Stimulated activated CD4-positive, alpha-beta T cell treated with anti-CD3 and anti-CD28 coated beads, Interleukin-4, amount 100 ng/mL, for 1 hour (primary cell): Measurements from ENCODE around the gene TSHZ2.
"Not testable (repeated sequence)": the region's sequence is repeated elsewhere in the genome, so short reads cannot be mapped to it uniquely, and the experiment has no call there.

Experiments used
- DNase-seq: peaks from one replicate; pipeline ENCODE4 v3.0.0-alpha.2; 2020

Gene TSHZ2

DNA sequence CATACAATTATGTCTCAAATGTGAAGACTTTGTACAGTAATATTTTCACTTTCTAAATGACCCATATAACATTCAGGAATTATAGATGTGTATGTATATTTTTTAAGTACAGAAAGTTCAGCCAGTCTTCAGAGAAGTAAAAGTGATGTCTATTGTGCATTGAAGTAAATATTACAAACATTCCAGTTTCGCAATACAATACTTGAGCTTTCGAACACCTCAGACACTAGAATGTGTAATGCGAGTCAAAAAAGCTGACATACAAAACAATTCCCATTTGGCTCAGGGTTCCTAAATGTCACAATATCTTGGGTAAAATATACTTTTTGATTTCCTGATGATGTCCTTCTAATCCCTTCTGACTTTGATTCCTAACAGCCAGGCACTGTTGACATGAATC lies 520.1 kb downstream of the TSHZ2 start:
- DNase-seq = no peak

DNA sequence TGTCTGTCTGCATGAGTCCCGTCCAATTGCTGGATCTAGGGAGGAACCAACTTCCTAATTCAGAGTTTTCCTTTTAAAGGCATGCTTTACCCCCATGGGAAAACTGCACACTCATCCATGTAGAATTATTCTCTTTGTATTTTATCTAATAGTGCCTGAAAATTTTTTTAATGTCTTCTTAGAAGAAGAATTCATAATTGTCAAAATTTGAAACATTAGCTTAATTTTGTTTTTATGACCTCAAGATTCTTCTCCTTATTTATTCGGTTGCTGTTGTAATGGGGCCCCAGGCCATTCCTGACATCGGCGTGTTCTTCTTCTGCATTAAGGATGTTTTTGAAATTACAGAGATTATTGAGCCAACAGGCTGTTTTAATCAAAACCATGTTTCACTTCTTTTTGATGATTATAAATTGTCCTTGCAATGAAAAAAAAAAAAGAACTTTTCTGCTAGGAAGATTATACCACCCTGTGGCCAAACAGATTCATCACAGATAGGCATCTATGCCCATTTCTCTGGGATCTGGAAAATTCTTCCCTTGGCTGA lies 521.2 kb downstream of the TSHZ2 start:
- no peak for DNase-seq

DNA sequence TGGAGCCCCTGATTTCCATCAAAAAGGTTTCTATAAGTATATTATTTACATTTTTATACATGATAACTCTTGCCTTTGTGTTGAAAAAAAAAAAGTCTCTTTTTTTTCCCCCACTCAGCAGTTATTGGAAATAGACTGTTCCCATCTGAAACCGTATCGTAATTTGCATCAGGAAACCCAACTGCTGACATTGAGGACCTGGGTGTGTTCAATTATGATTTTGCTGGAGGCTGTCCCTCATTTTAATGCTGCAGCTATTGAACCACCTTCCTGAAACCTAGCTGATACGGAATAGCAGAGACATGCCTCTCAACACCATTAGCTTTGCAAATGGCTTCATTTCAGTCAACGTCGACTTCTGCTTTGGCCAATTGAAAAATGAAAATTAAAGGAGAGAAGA lies 522.6 kb downstream of the TSHZ2 start:
- DNase-seq = no peak

DNA sequence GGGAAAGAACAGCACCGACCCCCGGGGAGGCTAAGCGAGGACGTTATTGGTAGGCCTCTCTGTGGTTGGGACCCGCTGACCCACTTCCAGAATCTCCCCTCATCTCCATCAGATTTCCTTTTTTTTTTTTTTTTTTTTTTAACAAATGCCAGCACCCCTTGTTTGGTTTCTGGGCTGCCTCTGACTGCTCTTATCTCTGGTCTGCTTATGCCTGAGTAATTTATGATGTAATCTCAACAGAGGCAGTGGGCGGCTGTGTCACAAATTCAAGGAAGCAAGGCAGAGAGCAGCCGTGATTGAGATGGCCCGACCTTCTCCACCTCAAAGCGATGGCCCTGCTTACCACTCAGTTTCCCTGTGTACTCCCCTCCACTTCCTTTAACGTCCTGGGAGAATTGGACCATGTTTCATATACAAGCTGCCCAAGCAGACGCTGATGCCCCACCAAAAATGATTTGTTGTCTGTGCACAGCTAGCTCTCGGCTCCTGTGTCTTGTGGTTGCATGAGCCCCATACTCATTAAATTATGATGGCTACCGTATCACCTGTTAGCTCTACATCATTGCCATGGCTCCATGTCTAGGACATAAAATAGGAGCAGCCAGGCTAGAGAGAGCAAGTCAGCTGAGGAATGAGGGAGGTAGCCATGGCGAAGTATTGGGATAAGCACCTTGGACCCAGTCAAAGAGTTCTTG lies 523.4 kb downstream of the TSHZ2 start:
- DNase-seq = no peak

DNA sequence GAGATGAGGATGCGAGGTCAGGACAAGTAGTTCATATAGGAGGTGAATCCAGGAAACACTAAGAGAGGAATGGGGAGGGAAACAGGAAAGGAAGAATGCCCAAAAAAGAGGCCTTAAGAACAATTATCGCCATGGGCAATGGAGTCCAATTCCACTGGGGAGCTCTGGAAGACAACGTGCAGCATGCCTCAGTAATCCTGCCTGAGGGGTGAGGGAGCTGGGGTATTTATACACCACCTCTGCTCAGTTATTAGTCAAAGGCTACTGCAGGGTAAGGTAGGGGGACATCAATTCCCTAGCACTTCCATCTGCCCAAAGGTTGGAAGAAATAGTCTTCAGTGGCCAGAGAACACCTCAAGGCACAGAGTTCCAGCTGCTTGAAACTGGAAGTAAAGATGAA lies 525.1 kb downstream of the TSHZ2 start:
- DNase-seq = no peak

DNA sequence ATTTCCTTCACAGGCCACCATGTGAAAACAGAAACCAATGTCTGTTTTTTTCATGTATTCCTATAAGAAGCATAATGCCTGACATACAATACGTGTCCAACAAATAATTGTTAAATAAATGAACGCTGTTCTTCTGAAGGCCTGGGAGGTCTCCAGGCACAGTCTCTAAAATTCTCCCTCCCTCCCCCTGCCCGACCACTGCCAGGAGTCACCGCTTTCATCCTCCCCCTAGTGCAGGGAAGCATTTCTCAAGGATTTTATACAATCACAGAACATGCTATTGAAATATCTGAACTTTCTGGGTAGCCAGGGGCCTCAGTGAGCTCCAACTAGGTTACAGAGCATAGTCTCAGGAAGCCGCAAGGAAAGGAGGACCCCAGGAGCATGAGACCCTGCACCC lies 526.2 kb downstream of the TSHZ2 start:
- no peak for DNase-seq

DNA sequence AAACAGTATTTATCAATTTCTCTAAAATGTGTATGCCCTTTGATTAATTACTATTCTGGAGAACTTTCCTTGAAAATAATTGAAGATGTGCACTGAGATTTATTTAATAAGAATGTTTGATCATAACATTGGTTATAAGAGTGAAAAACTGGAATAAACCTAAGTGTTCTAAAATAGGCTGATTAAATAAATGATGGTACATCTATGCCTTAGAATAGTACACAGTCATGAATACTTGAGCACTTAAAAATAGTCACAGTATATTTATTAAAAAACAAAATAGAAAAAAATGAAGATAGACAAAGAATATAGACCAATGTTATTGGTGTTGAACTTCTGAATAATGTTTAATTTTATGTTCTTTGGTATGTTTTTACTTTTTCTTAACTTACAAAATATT lies 528.5 kb downstream of the TSHZ2 start:
- no peak for DNase-seq

DNA sequence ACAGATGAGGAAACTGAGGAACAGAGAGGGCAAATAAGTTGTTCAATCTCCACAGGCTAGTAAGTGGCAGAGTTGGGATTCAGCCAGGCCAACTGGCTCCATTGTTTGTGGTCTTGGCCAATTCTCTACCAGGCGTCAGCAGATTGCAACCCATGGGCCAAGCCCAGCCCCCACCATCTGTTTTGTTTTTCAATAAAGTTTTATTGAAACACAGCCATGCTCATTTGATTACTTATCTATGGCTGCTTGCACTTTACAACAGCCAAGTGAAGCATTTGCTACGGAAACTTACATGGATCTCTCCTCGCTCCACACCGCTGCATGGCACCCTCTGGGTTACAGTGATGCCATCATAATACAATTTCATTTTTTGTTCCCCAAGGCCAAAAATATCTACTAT lies 530.7 kb downstream of the TSHZ2 start:
- no peak for DNase-seq

DNA sequence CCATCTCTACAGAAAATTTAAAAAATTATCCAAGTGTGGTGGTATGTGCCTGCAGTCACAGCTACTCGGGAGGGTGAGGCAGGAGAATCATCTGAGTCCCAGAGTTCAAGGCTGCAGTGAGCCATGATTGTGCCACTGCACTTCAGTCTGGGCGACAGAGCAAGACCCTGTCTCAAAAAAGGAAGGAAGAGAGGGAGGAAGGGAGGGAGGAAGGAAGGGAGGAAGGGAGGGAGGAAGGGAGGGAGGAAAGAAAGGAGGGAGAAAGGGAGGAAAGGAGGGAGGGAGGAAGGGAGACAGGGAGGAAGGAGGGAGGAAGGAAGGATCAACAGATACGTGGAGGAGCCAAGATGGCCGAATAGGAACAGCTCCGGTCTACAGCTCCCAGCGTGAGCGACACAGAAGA lies 531.4 kb downstream of the TSHZ2 start:
- no peak for DNase-seq

DNA sequence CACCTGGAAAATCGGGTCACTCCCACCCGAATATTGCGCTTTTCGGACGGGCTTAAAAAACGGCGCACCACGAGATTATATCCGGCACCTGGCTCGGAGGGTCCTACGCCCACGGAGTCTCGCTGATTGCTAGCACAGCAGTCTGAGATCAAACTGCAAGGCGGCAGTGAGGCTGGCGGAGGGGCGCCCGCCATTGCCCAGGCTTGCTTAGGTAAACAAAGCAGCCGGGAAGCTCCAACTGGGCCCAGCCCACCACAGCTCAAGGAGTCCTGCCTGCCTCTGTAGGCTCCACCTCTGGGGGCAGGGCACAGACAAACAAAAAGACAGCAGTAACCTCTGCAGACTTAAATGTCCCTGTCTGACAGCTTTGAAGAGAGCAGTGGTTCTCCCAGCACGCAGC lies 531.9 kb downstream of the TSHZ2 start:
- not testable (repeated sequence) for DNase-seq

DNA sequence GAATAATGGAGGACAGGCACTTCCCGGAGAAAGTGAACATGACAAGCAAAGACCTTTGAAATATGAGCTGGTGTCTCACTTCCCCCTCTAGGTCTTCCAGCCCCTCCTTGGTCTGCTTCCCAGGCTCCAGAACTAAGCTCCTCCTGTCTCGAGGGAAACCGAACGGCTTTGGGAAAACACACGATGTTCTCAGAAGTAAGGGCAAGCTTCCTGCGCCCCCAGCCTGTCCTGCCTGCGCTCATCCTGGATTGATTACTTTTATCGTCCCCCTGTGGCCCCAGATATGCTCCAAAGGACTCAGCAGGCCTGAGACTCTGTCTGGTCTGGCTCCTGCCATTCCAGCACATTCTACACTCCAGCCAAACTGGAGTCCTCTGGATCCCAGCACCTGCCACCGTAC lies 538.1 kb downstream of the TSHZ2 start:
- DNase-seq = no peak

DNA sequence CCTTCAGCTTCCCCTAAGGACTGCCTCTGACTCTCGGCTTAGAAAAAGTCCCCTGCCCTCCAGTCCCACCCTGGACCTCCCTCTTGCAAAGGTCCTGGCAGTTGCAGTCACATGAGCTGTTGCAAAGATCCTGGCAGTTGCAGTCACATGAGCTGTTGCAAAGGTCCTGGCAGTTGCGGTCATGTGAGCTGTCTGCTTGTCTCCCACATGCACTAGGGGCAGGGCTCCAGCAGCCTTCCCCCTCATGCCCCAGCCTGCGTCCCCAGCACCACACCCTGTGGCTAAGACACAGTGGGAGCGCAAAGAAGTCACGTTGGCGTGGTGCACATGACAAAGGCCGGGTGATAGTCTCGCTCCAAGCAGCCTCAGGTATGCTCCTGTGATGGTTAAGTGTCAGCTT lies 538.5 kb downstream of the TSHZ2 start:
- DNase-seq = no peak

DNA sequence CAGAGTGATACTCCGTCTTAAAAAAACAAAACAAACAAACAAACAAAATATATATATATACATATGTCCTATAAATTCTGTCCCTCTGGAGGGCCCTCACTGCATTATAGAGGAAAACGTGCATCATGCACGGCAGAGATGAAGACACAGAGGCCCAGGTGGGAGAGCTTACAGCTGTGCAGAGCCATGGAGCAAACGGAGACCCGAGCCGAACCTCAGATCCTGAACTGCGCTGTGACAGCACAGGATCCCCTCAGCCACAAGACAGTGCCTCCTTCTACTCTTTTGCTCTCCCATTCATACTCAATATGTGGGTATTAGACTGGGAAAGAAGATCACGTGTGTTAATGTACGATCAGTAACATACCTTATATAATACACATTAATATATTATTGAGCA lies 539.9 kb downstream of the TSHZ2 start:
- DNase-seq = no peak

DNA sequence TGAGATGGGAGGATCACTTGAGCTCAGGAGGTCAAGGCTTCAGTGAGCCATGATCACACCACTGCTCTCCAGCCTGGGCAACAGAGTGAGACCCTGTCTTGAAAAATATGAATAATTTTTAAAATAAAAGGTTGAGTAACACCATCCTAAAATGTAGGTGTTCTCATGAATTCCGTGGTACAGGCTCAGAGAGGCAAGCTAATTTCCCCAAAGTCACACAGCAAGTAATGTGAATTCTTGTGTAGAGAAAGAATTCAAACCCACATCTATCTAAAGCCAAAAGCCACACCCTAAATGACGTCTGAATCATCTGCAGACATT lies 541.0 kb downstream of the TSHZ2 start:
- no peak for DNase-seq

DNA sequence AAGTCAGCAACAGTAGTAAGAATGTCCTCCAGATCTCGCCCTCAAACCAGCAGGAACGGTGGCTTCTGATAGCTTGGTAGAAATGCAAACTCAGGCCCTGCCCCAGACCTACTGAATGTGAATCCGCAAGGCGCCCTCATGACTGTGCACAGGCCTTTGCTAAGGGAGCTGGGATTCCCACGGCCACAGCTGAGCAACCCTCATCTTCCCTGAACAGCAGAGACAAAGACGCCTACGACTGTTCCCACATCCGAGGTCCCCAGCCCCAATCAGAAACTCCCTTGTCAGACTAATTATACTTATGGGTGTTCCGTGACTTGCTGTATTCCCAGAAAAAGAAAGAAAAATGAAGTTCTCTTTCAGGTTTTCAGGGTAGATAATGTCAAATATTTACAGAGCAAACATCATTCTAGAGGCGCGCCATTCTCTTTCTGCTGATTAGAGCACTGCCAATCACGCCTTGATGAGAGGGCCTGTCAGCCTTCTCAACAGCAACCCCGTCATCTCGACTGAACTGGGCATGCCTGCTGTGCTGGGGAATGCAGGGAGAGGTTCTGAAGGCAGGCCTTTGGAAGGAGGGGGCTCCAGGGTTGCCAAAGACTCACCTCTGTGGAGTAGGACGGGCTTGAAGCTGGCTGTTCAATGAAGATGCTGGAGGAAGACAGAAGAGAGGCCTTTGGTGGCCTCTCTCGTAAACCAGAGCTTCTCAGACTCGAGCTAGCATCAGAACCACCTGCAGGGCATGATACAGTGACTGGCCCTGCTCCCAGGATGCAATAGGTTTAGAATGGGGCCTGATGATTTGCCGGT lies 541.5 kb downstream of the TSHZ2 start:
- no peak for DNase-seq

DNA sequence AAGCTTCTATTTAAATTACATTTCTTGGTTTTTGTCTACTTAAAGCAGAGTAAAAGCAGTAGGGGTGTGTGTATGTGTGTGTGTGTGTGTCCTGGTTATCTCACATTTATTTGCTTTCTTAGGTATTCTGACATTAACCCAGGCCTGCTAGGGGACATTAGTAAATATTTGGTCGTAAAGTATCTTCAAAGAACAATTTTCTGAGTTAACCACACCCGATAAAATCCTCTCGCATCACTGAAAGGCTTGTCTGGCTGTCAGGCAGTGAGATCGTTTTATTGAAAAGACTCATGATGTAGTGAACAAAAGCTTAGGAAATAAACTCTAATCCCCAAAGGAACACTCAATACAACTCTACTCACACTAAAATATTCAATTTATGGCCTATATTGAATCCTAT lies 543.6 kb downstream of the TSHZ2 start:
- no peak for DNase-seq

DNA sequence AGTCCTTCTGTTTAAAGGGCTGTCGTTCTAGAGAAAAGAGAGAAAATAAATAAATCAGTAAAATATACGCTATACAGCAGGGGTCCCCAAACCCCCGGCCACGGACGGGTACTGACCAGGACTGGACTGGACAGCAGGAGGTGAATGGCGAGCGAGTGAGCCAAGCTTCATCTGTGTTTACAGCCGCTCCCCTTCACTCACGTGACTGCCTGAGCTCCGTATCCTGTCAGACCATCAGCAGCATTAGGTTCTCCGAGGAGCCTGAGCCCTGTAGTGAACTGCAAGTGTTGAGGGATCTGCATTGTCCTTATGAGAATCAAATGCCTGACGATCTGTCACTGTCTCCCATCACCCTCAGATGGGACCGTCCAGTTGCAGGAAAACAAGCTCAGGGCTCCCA lies 545.0 kb downstream of the TSHZ2 start:
- DNase-seq = no peak

DNA sequence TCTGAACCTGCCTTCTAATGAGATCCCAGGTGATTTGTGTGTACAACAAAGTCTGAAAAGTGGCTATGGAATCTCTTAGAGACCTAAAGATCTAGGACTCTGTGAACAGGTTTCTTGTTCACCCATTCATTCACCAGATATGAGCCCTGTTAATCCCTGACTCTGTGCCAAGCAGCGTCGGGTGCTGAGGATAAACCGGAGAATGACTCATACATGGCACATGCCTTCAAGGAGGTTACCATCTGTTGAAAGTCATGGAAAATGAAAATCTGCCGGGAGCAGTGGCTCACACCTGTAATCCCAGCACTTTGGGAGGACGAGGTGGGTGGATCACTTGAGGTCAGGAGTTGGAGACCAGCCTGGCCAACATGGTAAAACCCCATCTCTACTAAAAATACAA lies 549.3 kb downstream of the TSHZ2 start:
- not testable (repeated sequence) for DNase-seq

DNA sequence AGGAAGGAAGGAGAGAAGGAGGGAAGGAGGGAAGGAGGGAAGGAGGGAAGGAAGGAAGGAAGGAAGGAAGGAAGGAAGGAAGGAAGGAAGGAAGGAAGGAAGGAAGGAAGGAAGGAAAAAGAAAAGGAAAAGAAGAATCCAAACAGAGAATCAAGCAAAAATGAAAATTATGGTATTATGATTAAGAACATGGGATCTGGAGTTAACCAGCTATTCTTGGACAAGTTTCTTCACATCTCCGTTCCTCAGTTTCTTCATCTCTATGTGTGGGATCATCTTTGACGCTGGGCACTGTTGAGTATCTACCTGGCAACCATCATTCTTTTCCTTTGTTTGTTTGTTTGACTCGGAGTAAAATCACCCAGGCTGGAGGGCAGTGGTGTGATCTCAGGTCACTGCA lies 549.9 kb downstream of the TSHZ2 start:
- no peak for DNase-seq

DNA sequence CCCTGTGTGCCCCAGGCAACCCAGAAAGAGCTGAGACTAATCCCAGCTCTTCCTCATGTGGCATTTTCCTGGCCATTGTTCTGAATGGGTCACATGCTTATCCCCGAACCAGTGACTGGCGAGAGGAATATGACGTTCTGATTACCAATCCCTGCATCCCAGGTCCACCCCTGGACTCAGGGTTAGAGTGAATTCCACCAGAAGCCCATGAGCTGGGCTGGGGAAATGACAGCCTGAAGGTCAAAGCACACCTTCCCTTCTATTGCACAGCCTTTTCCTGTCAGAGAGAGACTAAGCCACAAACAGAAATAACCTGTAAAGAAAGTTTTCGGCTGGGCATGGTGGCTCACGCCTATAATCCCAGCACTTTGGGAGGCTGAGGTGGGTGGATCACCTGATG lies 550.5 kb downstream of the TSHZ2 start:
- no peak for DNase-seq

DNA sequence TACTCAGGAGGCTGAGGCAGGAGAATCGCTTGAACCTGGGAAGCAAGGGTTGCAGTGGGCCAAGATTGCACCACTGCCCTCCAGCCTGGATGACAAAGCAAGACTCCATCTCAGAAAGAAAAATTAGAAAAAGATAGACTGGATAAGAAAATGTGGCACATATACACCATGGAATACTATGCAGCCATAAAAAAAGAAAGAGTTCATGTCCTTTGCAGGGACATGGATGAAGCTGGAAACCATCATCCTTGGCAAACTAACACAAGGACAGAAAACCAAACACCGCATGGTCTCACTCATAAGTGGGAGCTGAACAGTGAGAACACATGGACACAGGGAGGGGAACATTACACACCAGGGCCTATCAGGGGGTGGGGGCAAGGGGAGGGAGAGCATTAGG lies 551.5 kb downstream of the TSHZ2 start:
- DNase-seq = not testable (repeated sequence)

DNA sequence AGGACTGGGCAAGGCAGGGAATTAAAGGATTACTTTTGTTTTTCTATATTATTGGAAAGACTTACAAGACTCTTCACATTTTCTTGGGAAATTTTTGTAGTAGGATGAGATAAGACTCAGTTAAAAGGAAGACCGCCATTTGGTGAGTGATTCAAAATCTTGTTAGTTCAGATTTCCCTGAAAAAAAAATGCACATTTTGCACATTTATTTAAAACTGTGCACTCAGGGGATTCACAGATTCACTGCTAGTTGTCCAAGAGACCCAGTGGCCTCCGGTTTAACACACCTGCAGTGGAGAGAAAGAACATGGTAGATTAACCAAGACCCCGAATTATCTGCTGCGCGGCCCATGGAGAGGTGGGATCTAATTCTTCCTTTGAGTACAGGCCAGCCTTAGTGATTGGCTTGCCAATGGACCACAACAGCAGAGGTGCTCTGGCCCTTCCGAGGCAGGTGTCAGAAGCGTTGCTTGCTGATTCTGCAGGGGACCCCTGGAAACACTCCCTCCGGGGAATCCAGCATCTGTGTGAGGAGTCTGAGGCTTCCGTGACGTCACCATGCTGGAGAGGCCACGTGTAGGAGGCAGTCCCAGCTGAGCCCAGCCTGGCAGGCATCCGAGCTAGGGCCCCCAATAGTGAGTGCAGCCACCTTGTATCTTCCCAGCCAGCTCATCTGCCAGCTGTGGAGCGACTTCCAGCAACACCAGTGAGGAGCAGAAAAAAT lies 552.6 kb downstream of the TSHZ2 start:
- no peak for DNase-seq

DNA sequence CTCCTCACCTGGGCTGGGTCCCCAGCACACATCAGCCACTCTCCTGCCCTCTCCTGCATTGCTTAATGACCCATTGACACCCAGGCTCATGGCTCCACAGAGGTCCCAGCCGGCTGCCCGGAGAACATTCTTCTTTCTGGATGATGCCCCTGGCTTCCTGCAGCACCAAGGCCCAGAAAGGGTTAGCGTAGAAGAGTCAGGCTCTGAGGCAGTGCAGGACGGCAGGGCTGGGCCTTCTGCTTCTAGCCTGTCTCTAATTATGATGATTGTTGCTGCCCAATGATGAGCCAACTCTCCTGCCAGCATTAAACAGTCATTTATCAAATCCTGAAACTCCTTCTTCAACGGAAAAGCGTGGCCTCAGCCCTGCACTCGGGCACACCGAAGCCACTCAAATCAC lies 555.0 kb downstream of the TSHZ2 start:
- no peak for DNase-seq

DNA sequence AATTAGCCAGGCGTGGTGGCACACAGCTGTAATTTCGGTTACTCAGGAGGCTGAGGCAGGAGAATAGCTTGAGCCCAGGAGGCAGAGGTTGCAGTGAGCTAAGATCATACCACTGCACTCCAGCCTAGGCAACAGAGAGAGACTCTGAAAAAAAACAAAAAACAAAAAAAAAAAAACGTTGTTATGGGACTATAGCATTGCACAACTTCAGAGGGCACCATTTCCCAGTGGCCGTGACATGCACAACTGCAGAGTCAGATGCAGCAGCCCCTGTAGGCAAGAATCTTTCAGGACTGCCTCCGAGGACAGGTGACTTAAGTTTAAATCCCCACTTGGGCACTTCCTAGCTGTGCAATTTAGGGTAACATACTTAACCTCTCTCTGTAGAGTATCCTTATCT lies 557.5 kb downstream of the TSHZ2 start:
- no peak for DNase-seq
